Astrocyte (in vitro differentiated cells and primary cell): ENCODE measurements around the gene NEK10. TPM values are rescaled to one million over a fixed set of nuclear protein-coding genes. Genes with fewer than 3 reads are reported as not detected.

Source experiments
- DNase-seq: peaks from one replicate; pipeline ENCODE4 v3.0.0-alpha.2; 2010; ENCODE audit warnings: low read depth
- FAIRE-seq: peaks from 2 replicates; lab custom pipeline; 2011; peaks lifted over from hg19 to GRCh38; lab: Jason Lieb, UNC
- H2AFZ ChIP-seq: 2 replicates; pipeline ENCODE4 v1.6.0; 2012; ENCODE audit warnings: low read depth, low read length, inconsistent platforms
- H3K27ac ChIP-seq: 2 replicates; pipeline ENCODE4 v1.5.1; 2011; ENCODE audit warnings: low read depth, low read length, inconsistent platforms
- H3K27me3 ChIP-seq: 2 replicates; pipeline ENCODE4 v1.6.0; 2011; ENCODE audit warnings: low read length, inconsistent platforms; ENCODE audit not compliant: insufficient read depth
- H3K36me3 ChIP-seq: 2 replicates; pipeline ENCODE4 v1.5.1; 2011; ENCODE audit warnings: low read length, inconsistent platforms; ENCODE audit not compliant: insufficient read depth
- H3K4me1 ChIP-seq: 2 replicates; pipeline ENCODE4 v1.5.1; 2011; ENCODE audit warnings: low read length, inconsistent platforms; ENCODE audit not compliant: insufficient read depth
- H3K4me2 ChIP-seq: 2 replicates; pipeline ENCODE4 v1.6.0; 2012; ENCODE audit warnings: low read length, inconsistent platforms
- H3K4me3 ChIP-seq: 2 replicates; pipeline ENCODE4 v1.5.1; 2011; ENCODE audit warnings: low read depth, mild to moderate bottlenecking, low read length, inconsistent platforms; ENCODE audit not compliant: insufficient read depth
- H3K79me2 ChIP-seq: 2 replicates; pipeline ENCODE4 v1.6.0; 2012; ENCODE audit warnings: mild to moderate bottlenecking, low read length, inconsistent platforms; ENCODE audit not compliant: insufficient read depth
- H3K9ac ChIP-seq: 2 replicates; pipeline ENCODE4 v1.6.0; 2012; ENCODE audit warnings: mild to moderate bottlenecking, low read length, inconsistent platforms
- H3K9me3 ChIP-seq: 2 replicates; pipeline ENCODE4 v1.5.1; 2012; ENCODE audit warnings: low read depth, mild to moderate bottlenecking, low read length, inconsistent platforms; ENCODE audit not compliant: insufficient read depth
- H4K20me1 ChIP-seq: 2 replicates; pipeline ENCODE4 v1.6.0; 2012; ENCODE audit warnings: low read length, inconsistent platforms; ENCODE audit not compliant: insufficient read depth
- H3K27ac Mint-ChIP-seq: one replicate; pipeline ENCODE4 v1.8.0; 2021; ENCODE audit warnings: mild to moderate bottlenecking, mixed read lengths; ENCODE audit not compliant: unreplicated experiment
- H3K27me3 Mint-ChIP-seq: one replicate; pipeline ENCODE4 v1.8.0; 2021; ENCODE audit warnings: low read depth, mixed read lengths; ENCODE audit not compliant: unreplicated experiment
- H3K36me3 Mint-ChIP-seq: one replicate; pipeline ENCODE4 v1.8.0; 2021; ENCODE audit warnings: low read depth, mixed read lengths; ENCODE audit not compliant: unreplicated experiment
- H3K4me1 Mint-ChIP-seq: one replicate; pipeline ENCODE4 v1.8.0; 2021; ENCODE audit warnings: low read depth, mixed read lengths; ENCODE audit not compliant: unreplicated experiment
- H3K4me3 Mint-ChIP-seq: one replicate; pipeline ENCODE4 v1.8.0; 2021; ENCODE audit warnings: mild to moderate bottlenecking, moderate library complexity, mixed read lengths; ENCODE audit not compliant: unreplicated experiment
- H3K9me3 Mint-ChIP-seq: one replicate; pipeline ENCODE4 v1.8.0; 2021; ENCODE audit warnings: mild to moderate bottlenecking, mixed read lengths; ENCODE audit not compliant: unreplicated experiment
- EZH2 ChIP-seq: IDR thresholded peaks from 2 replicates; pipeline ENCODE4 v1.6.1; 2012; ENCODE audit warnings: mild to moderate bottlenecking, low read length, inconsistent platforms; ENCODE audit not compliant: insufficient read depth
- total RNA-seq: library from RNA; stranded (reverse); gene quantifications from 2 replicates; pipeline ENCODE4 v1.2.1, GENCODE V29; 2021
- TF ChIP-seq, protein P1 (sequence below): IDR thresholded peaks from 2 replicates; pipeline ENCODE4 v1.5.1; 2011; ENCODE audit warnings: low read depth, mild to moderate bottlenecking, inconsistent platforms, low read length, moderate library complexity; ENCODE audit not compliant: insufficient read depth

Gene NEK10
- total RNA-seq, 1 donor from 2014 or later: 3.2 TPM

DNA sequence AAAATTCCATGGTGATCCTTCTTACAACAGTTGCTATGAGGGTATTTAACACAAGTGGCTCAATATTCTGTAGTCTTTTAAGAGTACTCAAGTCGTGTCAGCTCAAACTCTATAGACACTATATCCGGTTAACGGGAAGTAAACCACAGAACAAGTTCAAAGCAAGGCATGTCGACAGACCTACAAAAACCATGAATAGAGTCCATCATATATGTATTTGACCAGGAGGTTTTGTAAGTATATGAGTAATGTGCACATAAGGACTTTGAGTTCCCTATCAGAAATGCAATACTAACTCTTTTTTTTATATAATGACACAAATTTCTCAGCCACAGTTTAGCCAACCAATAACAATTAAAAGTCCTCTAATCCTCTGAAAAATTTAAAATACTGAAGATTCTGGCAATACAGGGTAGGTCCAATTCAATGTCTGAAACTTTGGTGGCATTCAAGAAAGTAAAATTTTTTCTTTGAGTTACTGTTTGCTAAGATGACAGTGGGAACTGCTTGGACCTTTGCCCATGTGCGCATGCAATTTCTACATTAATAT, 93.7 kb downstream of the NEK10 start:
- H3K27me3 Mint-ChIP-seq: no peaks in the 10 kb centered on the region
- Histone ChIP-seq H3K4me2 (no peak overlapping the region), H3K36me3 (no peaks in the 10 kb centered on the region), H3K9ac (no peak overlapping the region), H4K20me1 (no peaks in the 10 kb centered on the region), H3K4me1 (no peaks in the 10 kb centered on the region), H3K27me3 (no peaks in the 10 kb centered on the region), H3K9me3 (no peaks in the 10 kb centered on the region), H3K4me3 (no peak overlapping the region), H3K27ac (no peak overlapping the region), H2AFZ (no peak overlapping the region), H3K79me2 (no peaks in the 10 kb centered on the region)
- no peaks in the 10 kb centered on the region for H3K9me3 Mint-ChIP-seq
- H3K4me1 Mint-ChIP-seq: peaks cover 3% of the 10 kb centered on the region
- TF ChIP-seq EZH2: no peak
- TF ChIP-seq, protein P1, sequence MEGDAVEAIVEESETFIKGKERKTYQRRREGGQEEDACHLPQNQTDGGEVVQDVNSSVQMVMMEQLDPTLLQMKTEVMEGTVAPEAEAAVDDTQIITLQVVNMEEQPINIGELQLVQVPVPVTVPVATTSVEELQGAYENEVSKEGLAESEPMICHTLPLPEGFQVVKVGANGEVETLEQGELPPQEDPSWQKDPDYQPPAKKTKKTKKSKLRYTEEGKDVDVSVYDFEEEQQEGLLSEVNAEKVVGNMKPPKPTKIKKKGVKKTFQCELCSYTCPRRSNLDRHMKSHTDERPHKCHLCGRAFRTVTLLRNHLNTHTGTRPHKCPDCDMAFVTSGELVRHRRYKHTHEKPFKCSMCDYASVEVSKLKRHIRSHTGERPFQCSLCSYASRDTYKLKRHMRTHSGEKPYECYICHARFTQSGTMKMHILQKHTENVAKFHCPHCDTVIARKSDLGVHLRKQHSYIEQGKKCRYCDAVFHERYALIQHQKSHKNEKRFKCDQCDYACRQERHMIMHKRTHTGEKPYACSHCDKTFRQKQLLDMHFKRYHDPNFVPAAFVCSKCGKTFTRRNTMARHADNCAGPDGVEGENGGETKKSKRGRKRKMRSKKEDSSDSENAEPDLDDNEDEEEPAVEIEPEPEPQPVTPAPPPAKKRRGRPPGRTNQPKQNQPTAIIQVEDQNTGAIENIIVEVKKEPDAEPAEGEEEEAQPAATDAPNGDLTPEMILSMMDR: no peak
- FAIRE-seq: no peak
- H3K27ac Mint-ChIP-seq: no peak overlapping the region
- H3K36me3 Mint-ChIP-seq: peaks cover 2% of the 10 kb centered on the region
- no peak overlapping the region for H3K4me3 Mint-ChIP-seq
- DNase-seq: no peak

DNA sequence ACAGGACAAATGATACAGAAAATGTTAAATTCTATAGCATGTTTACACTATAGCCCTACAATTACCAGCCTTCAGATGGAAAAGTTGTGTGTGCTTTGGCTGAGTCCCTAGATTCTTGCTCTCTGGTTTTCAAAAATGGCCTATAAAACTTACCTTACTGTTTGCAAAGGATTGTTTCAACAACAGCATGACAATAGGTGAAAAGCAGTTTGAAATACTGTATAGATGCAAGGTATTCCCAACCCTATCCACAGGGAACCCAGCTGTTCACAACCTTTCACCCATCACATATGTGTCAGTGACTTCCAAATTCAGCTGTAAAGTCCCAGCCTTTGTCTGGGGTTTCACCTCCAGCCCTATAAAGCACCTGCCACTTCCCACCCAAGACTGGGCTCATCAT, 97.3 kb downstream of the NEK10 start:
- DNase-seq: no peak
- no peaks in the 10 kb centered on the region for H3K79me2 ChIP-seq
- H2AFZ ChIP-seq: no peak overlapping the region
- H3K9me3 ChIP-seq: no peaks in the 10 kb centered on the region
- no peaks in the 10 kb centered on the region for H3K27me3 ChIP-seq
- no peaks in the 10 kb centered on the region for H3K4me1 ChIP-seq
- no peak overlapping the region for H3K4me3 ChIP-seq
- peaks cover 6% of the 10 kb centered on the region for H3K9me3 Mint-ChIP-seq
- no peak overlapping the region for H3K27ac Mint-ChIP-seq
- FAIRE-seq: no peak
- peaks cover 5% of the 10 kb centered on the region for H3K36me3 ChIP-seq
- no peak overlapping the region for H3K27ac ChIP-seq
- no peaks in the 10 kb centered on the region for H3K27me3 Mint-ChIP-seq
- no peak for TF ChIP-seq EZH2
- TF ChIP-seq, protein P1: no peak
- H3K9ac ChIP-seq: no peak overlapping the region
- peaks cover 9% of the 10 kb centered on the region for H3K36me3 Mint-ChIP-seq
- H4K20me1 ChIP-seq: no peaks in the 10 kb centered on the region
- no peak overlapping the region for H3K4me2 ChIP-seq
- no peak overlapping the region for H3K4me3 Mint-ChIP-seq
- H3K4me1 Mint-ChIP-seq: peaks cover 3% of the 10 kb centered on the region

DNA sequence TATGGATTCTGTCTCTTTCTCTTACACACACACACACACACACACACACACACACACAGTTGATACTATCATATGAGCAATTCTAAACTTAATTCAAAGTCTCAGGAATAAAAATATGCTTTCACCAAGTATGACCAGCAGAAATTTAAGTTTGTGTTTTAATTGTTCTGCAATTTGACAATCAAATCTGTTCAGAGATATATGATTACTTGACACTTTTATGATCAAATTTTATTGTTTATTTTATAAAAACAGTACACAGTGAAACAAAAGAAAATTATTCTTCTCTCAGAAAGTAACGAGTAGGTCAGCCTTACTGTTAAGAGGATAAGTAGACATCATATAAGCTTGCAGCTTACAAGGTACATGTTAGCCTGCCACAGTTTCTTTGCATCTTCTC, 114.3 kb downstream of the NEK10 start:
- TF ChIP-seq, protein P1: no peak
- TF ChIP-seq EZH2: no peak
- Mint-ChIP-seq H3K9me3 (peaks cover 7% of the 10 kb centered on the region), H3K36me3 (peaks cover 2% of the 10 kb centered on the region), H3K4me3 (no peak overlapping the region), H3K4me1 (no peaks in the 10 kb centered on the region), H3K27me3 (no peaks in the 10 kb centered on the region), H3K27ac (no peak overlapping the region)
- Histone ChIP-seq H3K4me3 (no peak overlapping the region), H3K36me3 (no peaks in the 10 kb centered on the region), H3K4me2 (no peak overlapping the region), H4K20me1 (no peaks in the 10 kb centered on the region), H3K4me1 (no peaks in the 10 kb centered on the region), H3K27ac (no peak overlapping the region), H3K79me2 (no peaks in the 10 kb centered on the region), H2AFZ (no peak overlapping the region), H3K27me3 (no peaks in the 10 kb centered on the region), H3K9ac (no peak overlapping the region), H3K9me3 (no peaks in the 10 kb centered on the region)
- FAIRE-seq (no peak), DNase-seq (no peak)
